K562 (cell line): ENCODE data around the gene RXRB. TPM values are rescaled to one million over a fixed set of nuclear protein-coding genes. Genes with fewer than 3 reads are reported as not detected.

ENCODE experiments used
- ATAC-seq: fragments of 200-7000 bp; cut with Tn5 transposase; 3 replicates; pipeline ENCODE4 v1.9.1; 2020; ENCODE audit warnings: moderate library complexity
- BruUV-seq: library from RNA; stranded (reverse); fragments of 400-500 nt; replicated peaks from 2 replicates; lab custom pipeline; 2021; lab: Mats Ljungman, UMichigan
- CTCF ChIA-PET: fragments of 300-600 bp; formaldehyde crosslinking; extraction: SDS; loops from one replicate; lab custom pipeline; 2021; ENCODE audit warnings: low intra/inter-chr PET ratio; lab: Yijun Ruan, JAX
- POLR2A ChIA-PET: fragments of 300-600, 350-650 bp; sonication (Branson Sonifier 250); formaldehyde crosslinking; extraction: SDS; loops from one replicate; lab custom pipeline; 2021; ENCODE audit warnings: antibody characterized with exemption, inconsistent platforms; lab: Yijun Ruan, JAX
- DNase-seq, 4 experiments: peaks; one replicate each; pipeline versions ENCODE4 v3.0.0 to v3.0.0-alpha.2; 2011 to 2018; ENCODE audit warnings: low spot score in 3 of 4, mixed read lengths in 3 of 4; ENCODE audit errors: extremely low read depth in 1 of 4
- FAIRE-seq: peaks from 2 replicates; lab custom pipeline; 2011; peaks lifted over from hg19 to GRCh38; lab: Jason Lieb, UNC
- H2AFZ ChIP-seq: 2 replicates; pipeline ENCODE4 v1.6.0; 2011; ENCODE audit warnings: low read depth, low read length, control low read depth, inconsistent platforms
- H3K27ac ChIP-seq: fragments of 200-600 bp; 3 replicates; pipeline ENCODE4 v1.8.0; 2011; ENCODE audit warnings: low read depth, mild to moderate bottlenecking, control low read depth, inconsistent platforms, low read length, moderate library complexity, mixed read lengths; ENCODE audit errors: extremely low read depth
- H3K27me3 ChIP-seq, 2 experiments: fragments of 300-600 bp in 1 of 2; 2 replicates in 1 of 2; 3 replicates in 1 of 2; pipeline versions ENCODE4 v1.6.0 to v1.8.0; 2011; ENCODE audit warnings: inconsistent platforms in 2 of 2, low read length in 2 of 2, mild to moderate bottlenecking in 1 of 2, mixed read lengths in 1 of 2, moderate library complexity in 1 of 2; ENCODE audit not compliant: control insufficient read depth in 2 of 2, insufficient read depth in 2 of 2
- H3K36me3 ChIP-seq: fragments of 300-600 bp; 3 replicates; pipeline ENCODE4 v1.8.0; 2011; ENCODE audit warnings: mild to moderate bottlenecking, low read length, inconsistent platforms; ENCODE audit not compliant: control insufficient read depth, insufficient read depth
- H3K4me1 ChIP-seq, 2 experiments: fragments of 200-600 bp in 1 of 2; replicated peaks in 1 of 2; 2 replicates in 1 of 2; 3 replicates in 1 of 2; pipeline versions ENCODE4 v1.5.1 to v1.8.0; 2011; ENCODE audit warnings: inconsistent platforms in 2 of 2, low read length in 2 of 2, mild to moderate bottlenecking in 1 of 2, mixed read lengths in 1 of 2, moderate library complexity in 1 of 2; ENCODE audit not compliant: control insufficient read depth in 2 of 2, insufficient read depth in 2 of 2
- H3K4me2 ChIP-seq: 2 replicates; pipeline ENCODE4 v1.6.1; 2011; ENCODE audit warnings: low read length, control low read depth, inconsistent platforms, mixed read lengths; ENCODE audit not compliant: insufficient read depth
- H3K4me3 ChIP-seq: fragments of 200-600 bp; sonication (generic), shearing (Covaris generic); 2 replicates; pipeline ENCODE4 v1.5.1; 2016; ENCODE audit warnings: control low read depth, inconsistent platforms
- H3K79me2 ChIP-seq: fragments of 200-600 bp; 3 replicates; pipeline ENCODE4 v1.8.0; 2011; ENCODE audit warnings: low read length, inconsistent platforms; ENCODE audit not compliant: control insufficient read depth, insufficient read depth
- H3K9ac ChIP-seq, 2 experiments: 2 replicates each; pipeline versions ENCODE4 v1.6.0 to v1.6.1; 2011; ENCODE audit warnings: low read depth in 2 of 2, low read length in 2 of 2, control low read depth in 1 of 2, inconsistent platforms in 1 of 2, mild to moderate bottlenecking in 1 of 2, mixed read lengths in 1 of 2; ENCODE audit not compliant: insufficient read depth in 1 of 2
- H3K9me1 ChIP-seq: one replicate; pipeline ENCODE4 v1.6.0; 2011; ENCODE audit warnings: inconsistent platforms, mild to moderate bottlenecking, low read length, moderate library complexity; ENCODE audit not compliant: control insufficient read depth, insufficient read depth
- H3K9me3 ChIP-seq: replicated peaks from 2 replicates; pipeline ENCODE4 v1.5.1; 2011; ENCODE audit warnings: low read depth, low read length, inconsistent platforms; ENCODE audit not compliant: control insufficient read depth, insufficient read depth
- H4K20me1 ChIP-seq: replicated peaks from 2 replicates; pipeline ENCODE4 v1.6.1; 2011; ENCODE audit warnings: low read length, inconsistent platforms, mixed read lengths; ENCODE audit not compliant: control insufficient read depth, insufficient read depth
- CCNT2 ChIP-seq: IDR thresholded peaks from 2 replicates; pipeline ENCODE4 v1.6.1; 2011; ENCODE audit warnings: borderline replicate concordance, low read depth, mild to moderate bottlenecking, moderate library complexity, mixed read lengths, low read length; ENCODE audit not compliant: insufficient read length; ENCODE audit errors: extremely low read depth
- CHD4 ChIP-seq: fragments of 200-600 bp; sonication (generic); IDR thresholded peaks from 3 replicates; pipeline ENCODE4 v1.6.1; 2012; ENCODE audit warnings: low read depth, mild to moderate bottlenecking, mixed read lengths, low read length, inconsistent platforms; ENCODE audit not compliant: insufficient read depth, insufficient replicate concordance, poor library complexity, severe bottlenecking
- ZBTB17 ChIP-seq: fragments of 450-650 bp; formaldehyde crosslinking; IDR thresholded peaks from 2 replicates; pipeline ENCODE4 v1.4.0; 2020; ENCODE audit warnings: mild to moderate bottlenecking
- ZEB2 ChIP-seq: fragments of 450-650 bp; IDR thresholded peaks from 2 replicates; pipeline ENCODE4 v1.6.1; 2016
- ZMIZ1 ChIP-seq, 2 experiments: fragments of 150-350 bp in 1 of 2; IDR thresholded peaks; 2 replicates each; pipeline ENCODE4 v1.6.1; 2012 to 2016; ENCODE audit warnings: low read depth in 2 of 2, low read length in 2 of 2, mild to moderate bottlenecking in 1 of 2, moderate library complexity in 1 of 2
- ZNF174 ChIP-seq: fragments of 250-450 bp; sonication (Bioruptor Pico); IDR thresholded peaks from 2 replicates; pipeline ENCODE4 v1.4.0; 2020; ENCODE audit warnings: mild to moderate bottlenecking
- WGBS: fragments of 100-300 bp; shearing (Covaris generic); methylation state at CpG from one replicate; pipeline ENCODE4 v1.1.6; 2016; ENCODE audit warnings: low coverage, mixed read lengths; ENCODE audit not compliant: insufficient coverage; ENCODE audit errors: missing lambda C conversion rate; 5-methylcytosine and 5-hydroxymethylcytosine counted together
- in situ Hi-C: fragments of 300-500 bp; cut with MboI; formaldehyde crosslinking; loops from 4 replicates; pipeline ENCODE4 v1.15.0; 2018; ENCODE audit warnings: inconsistent platforms, mixed read lengths
- intact Hi-C: fragments of 100-400 bp; cut with micrococcal nuclease; formaldehyde crosslinking; loops from 2 replicates; pipeline ENCODE4 v1.14.2; 2022
- polyA plus RNA-seq, 8 experiments: library from polyadenylated mRNA; depleted of rRNA in 4 of 8; stranded (reverse) in 5 of 8; unstranded in 3 of 8; fragments of >200 nt; fragmentation: Nextera tagmentation in 2 of 8; fragmentation: Illumina TruSeq in 1 of 8; extraction: Ambion mirVana in 2 of 8; extraction: Trizol in 1 of 8; gene quantifications; 2 replicates each; pipeline versions ENCODE4 v1.2.1 to v1.2.3, GENCODE V29; 2011 to 2014; ENCODE audit warnings: inconsistent platforms in 1 of 8, missing spikeins in 1 of 8
- total RNA-seq, 7 experiments: library from RNA; depleted of rRNA in 6 of 7; stranded (reverse); fragments of >200 nt in 6 of 7; fragmentation: Illumina TruSeq in 2 of 7; extraction: Trizol in 2 of 7; gene quantifications; 2 replicates each; pipeline versions ENCODE4 v1.2.1 to v1.2.3, GENCODE V29; 2011 to 2021; ENCODE audit warnings: low replicate concordance in 1 of 7

The RXRB gene
- total and polyA plus RNA-seq, 9 of the 15 experiments (the other 6 are each of a cell fraction or from before 2014, with no cell fraction given), result 0.76 to 35.5 (median 18.4) TPM

- Histone ChIP-seq H3K4me2 (no peak overlapping the region), H3K9me3 (no peaks in the 10 kb centered on the region), H3K27me3 (peaks cover 2 to 34% of the 10 kb centered on the region in 2 experiments; a peak in 4 of 5 replicates), H2AFZ (no peak overlapping the region), H3K27ac (no peak overlapping the region), H4K20me1 (no peaks in the 10 kb centered on the region), H3K36me3 (no peaks in the 10 kb centered on the region), H3K9me1 (no peaks in the 10 kb centered on the region), H3K4me3 (no peak overlapping the region), H3K9ac (no peak overlapping the region), H3K79me2 (no peaks in the 10 kb centered on the region), H3K4me1 (peaks cover 7 to 20% of the 10 kb centered on the region in 2 experiments; a peak in 3 of 5 replicates)
- in situ Hi-C loops (loop anchor here (5.0 kb wide), 1 partner anchor 1023 kb away; no protein-coding TSS in a partner anchor), intact Hi-C loops (loop anchor here (2.0 kb wide), 1 partner anchor 37 kb away; no protein-coding TSS in a partner anchor)
- DNase-seq (no peak), FAIRE-seq (no peak), ATAC-seq (no peak)
- TF ChIP-seq ZEB2, result no peak
- TF ChIP-seq CCNT2, result no peak
- no peak for TF ChIP-seq ZNF174 (CRISPR knock-in tag)
- no peak for TF ChIP-seq ZMIZ1 (IDR thresholded peaks at IDR 0.05; ENCODE audit: low read depth in 2 of 2, low read length in 2 of 2)
- no peak for TF ChIP-seq ZBTB17 (CRISPR knock-in tag)
- no peak for TF ChIP-seq CHD4
- CTCF ChIA-PET, result interaction anchor here (3.5 kb wide), 1 partner anchor 88 kb away, joined by 21 read pairs; no protein-coding TSS in a partner anchor
- WGBS, result 13% methylated on average over 11 of the region's 11 CpGs
- POLR2A ChIA-PET, result interaction anchor here (1.0 kb wide), 1 partner anchor 248 kb away, joined by 3 read pairs; no protein-coding TSS in a partner anchor
- no TSS peak for BruUV-seq
Measured at GRCh38 chr6:33160096-33160495, 40.4 kb downstream of the RXRB start.
